ENCODE data around the gene FOXQ1.

DNA sequence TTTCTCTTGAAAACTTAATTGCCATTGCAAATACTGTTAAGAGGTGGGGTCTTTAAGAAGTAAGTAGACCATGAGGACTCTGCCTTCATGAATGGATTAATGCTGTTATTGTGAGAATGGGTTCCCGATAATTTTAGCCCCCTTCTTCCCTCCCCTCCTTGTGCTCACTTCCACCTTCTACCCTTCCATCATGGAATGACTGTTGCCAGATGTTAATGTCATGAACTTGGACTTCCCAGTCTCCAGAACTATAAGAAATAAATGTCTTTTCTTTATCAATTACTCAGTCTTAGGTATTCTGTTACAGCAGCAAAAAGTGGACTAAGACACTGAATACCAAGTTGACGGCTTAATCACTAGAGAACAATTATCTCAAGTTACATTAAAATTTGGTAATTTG, 5.8 kb upstream of the FOXQ1 start:
- TF ChIP-seq, protein P1, sequence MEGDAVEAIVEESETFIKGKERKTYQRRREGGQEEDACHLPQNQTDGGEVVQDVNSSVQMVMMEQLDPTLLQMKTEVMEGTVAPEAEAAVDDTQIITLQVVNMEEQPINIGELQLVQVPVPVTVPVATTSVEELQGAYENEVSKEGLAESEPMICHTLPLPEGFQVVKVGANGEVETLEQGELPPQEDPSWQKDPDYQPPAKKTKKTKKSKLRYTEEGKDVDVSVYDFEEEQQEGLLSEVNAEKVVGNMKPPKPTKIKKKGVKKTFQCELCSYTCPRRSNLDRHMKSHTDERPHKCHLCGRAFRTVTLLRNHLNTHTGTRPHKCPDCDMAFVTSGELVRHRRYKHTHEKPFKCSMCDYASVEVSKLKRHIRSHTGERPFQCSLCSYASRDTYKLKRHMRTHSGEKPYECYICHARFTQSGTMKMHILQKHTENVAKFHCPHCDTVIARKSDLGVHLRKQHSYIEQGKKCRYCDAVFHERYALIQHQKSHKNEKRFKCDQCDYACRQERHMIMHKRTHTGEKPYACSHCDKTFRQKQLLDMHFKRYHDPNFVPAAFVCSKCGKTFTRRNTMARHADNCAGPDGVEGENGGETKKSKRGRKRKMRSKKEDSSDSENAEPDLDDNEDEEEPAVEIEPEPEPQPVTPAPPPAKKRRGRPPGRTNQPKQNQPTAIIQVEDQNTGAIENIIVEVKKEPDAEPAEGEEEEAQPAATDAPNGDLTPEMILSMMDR (IDR thresholded peaks at IDR 0.05): no peak
- TF ChIP-seq ZFX (IDR thresholded peaks at IDR 0.05; ENCODE audit: borderline replicate concordance): no peak

Measured in 22Rv1 (cell line).